Large intestine (tissue), 3 donors: ENCODE results near the gene MGP. TPM values are rescaled to one million over a fixed set of nuclear protein-coding genes. Genes with fewer than 3 reads are reported as not detected.

Experiments
- DNase-seq, 2 donors: peaks; one replicate each; pipeline versions ENCODE4 v3.0.0 to v3.0.0-alpha.2; 2013
- H3K27ac ChIP-seq: one replicate; pipeline ENCODE4 v1.5.1; 2013; ENCODE audit warnings: low read length
- H3K27me3 ChIP-seq: 2 replicates; pipeline ENCODE4 v1.6.1; 2013; ENCODE audit warnings: low read length; ENCODE audit not compliant: control insufficient read depth, insufficient read depth
- H3K36me3 ChIP-seq: 2 replicates; pipeline ENCODE4 v1.6.1; 2013; ENCODE audit warnings: low read length; ENCODE audit not compliant: control insufficient read depth, insufficient read depth
- H3K4me1 ChIP-seq: one replicate; pipeline ENCODE4 v1.6.1; 2013; ENCODE audit warnings: low read length; ENCODE audit not compliant: control insufficient read depth, insufficient read depth
- H3K4me3 ChIP-seq: one replicate; pipeline ENCODE4 v1.5.1; 2013; ENCODE audit warnings: low read length
- H3K9me3 ChIP-seq: one replicate; pipeline ENCODE4 v1.6.1; 2013; ENCODE audit warnings: mild to moderate bottlenecking, low read depth, low read length, moderate library complexity; ENCODE audit not compliant: control insufficient read depth
- WGBS: methylation state at CpG from one replicate; pipeline ENCODE4 v1.1.5; 2013; ENCODE audit warnings: low lambda C conversion rate; ENCODE audit not compliant: insufficient coverage; 5-methylcytosine and 5-hydroxymethylcytosine counted together
- polyA plus RNA-seq: library from polyadenylated mRNA; unstranded; fragments of 120-200 nt; gene quantifications from one replicate; pipeline ENCODE4 v1.2.1, GENCODE V29; 2013

The MGP gene
- polyA plus RNA-seq, 1 donor: 152 TPM

GRCh38 chr12:14890701-14891100, 5.0 kb upstream of the MGP start:
- no CpG with 5 or more reads among the region's 5 CpGs for WGBS
- H3K4me3 ChIP-seq: no peak overlapping the region
- H3K9me3 ChIP-seq: no peaks in the 10 kb centered on the region
- no peak for DNase-seq
- no peaks in the 10 kb centered on the region for H3K4me1 ChIP-seq
- H3K36me3 ChIP-seq: no peaks in the 10 kb centered on the region
- peaks cover 6% of the 10 kb centered on the region for H3K27me3 ChIP-seq
- no peak overlapping the region for H3K27ac ChIP-seq

GRCh38 chr12:14886271-14886670, 617 bp upstream of the MGP start:
- Histone ChIP-seq H3K4me3 (no peak overlapping the region), H3K27me3 (peaks cover 6% of the 10 kb centered on the region), H3K4me1 (no peaks in the 10 kb centered on the region), H3K36me3 (no peaks in the 10 kb centered on the region), H3K9me3 (no peaks in the 10 kb centered on the region), H3K27ac (no peak overlapping the region)
- DNase-seq: no peak
- WGBS: 100% methylated on average over 1 of the region's 6 CpGs

GRCh38 chr12:14884458-14884878, 1.2 kb downstream of the MGP start:
- whole genome bisulfite sequencing: no CpG with 5 or more reads among the region's 5 CpGs
- Histone ChIP-seq H3K27ac (peak overlapping the region; percentile 28), H3K4me3 (peak overlapping the region; percentile 16), H3K36me3 (no peaks in the 10 kb centered on the region), H3K4me1 (no peaks in the 10 kb centered on the region), H3K27me3 (peaks cover 6% of the 10 kb centered on the region), H3K9me3 (no peaks in the 10 kb centered on the region)
- peak in 1 of 2 donors; percentile 31 for DNase-seq

GRCh38 chr12:14883686-14884085, 2.0 kb downstream of the MGP start:
- WGBS: 97% methylated on average over 6 of the region's 10 CpGs
- peaks cover 1% of the 10 kb centered on the region for H3K27me3 ChIP-seq
- no peaks in the 10 kb centered on the region for H3K36me3 ChIP-seq
- H3K4me3 ChIP-seq: no peak overlapping the region
- no peaks in the 10 kb centered on the region for H3K9me3 ChIP-seq
- no peaks in the 10 kb centered on the region for H3K4me1 ChIP-seq
- DNase-seq: no peak
- no peak overlapping the region for H3K27ac ChIP-seq

- H3K4me1 ChIP-seq: no peaks in the 10 kb centered on the region
- no peaks in the 10 kb centered on the region for H3K36me3 ChIP-seq
- DNase-seq: no peak
- no peak overlapping the region for H3K4me3 ChIP-seq
- H3K27me3 ChIP-seq: no peaks in the 10 kb centered on the region
- H3K27ac ChIP-seq: no peak overlapping the region
- H3K9me3 ChIP-seq: no peaks in the 10 kb centered on the region
- WGBS: 91% methylated on average over 5 of the region's 6 CpGs
Measured at GRCh38 chr12:14880890-14881453, 4.7 kb downstream of the MGP start.

GRCh38 chr12:14879222-14879933, 6.3 kb downstream of the MGP start:
- H3K27me3 ChIP-seq: no peaks in the 10 kb centered on the region
- H3K27ac ChIP-seq: no peak overlapping the region
- no peak overlapping the region for H3K4me3 ChIP-seq
- no peak for DNase-seq
- no peaks in the 10 kb centered on the region for H3K9me3 ChIP-seq
- WGBS: 80% methylated on average over 2 of the region's 8 CpGs
- no peaks in the 10 kb centered on the region for H3K36me3 ChIP-seq
- no peaks in the 10 kb centered on the region for H3K4me1 ChIP-seq

- 100% methylated on average over 1 of the region's 1 CpG for WGBS
- Histone ChIP-seq H3K36me3 (no peaks in the 10 kb centered on the region), H3K4me3 (no peak overlapping the region), H3K27me3 (no peaks in the 10 kb centered on the region), H3K9me3 (no peaks in the 10 kb centered on the region), H3K27ac (no peak overlapping the region), H3K4me1 (no peaks in the 10 kb centered on the region)
- no peak for DNase-seq
Measured at GRCh38 chr12:14878488-14878887, 7.2 kb downstream of the MGP start.

- Histone ChIP-seq H3K36me3 (no peaks in the 10 kb centered on the region), H3K4me3 (no peak overlapping the region), H3K4me1 (no peaks in the 10 kb centered on the region), H3K9me3 (no peaks in the 10 kb centered on the region), H3K27me3 (no peaks in the 10 kb centered on the region), H3K27ac (no peak overlapping the region)
- WGBS: 50% methylated on average over 1 of the region's 2 CpGs
- no peak for DNase-seq
Measured at GRCh38 chr12:14876833-14877232, 8.8 kb downstream of the MGP start.

- Histone ChIP-seq H3K4me3 (no peak overlapping the region), H3K9me3 (no peaks in the 10 kb centered on the region), H3K36me3 (no peaks in the 10 kb centered on the region), H3K4me1 (no peaks in the 10 kb centered on the region), H3K27me3 (no peaks in the 10 kb centered on the region), H3K27ac (no peak overlapping the region)
- WGBS: 50% methylated on average over 1 of the region's 3 CpGs
- DNase-seq: no peak
Measured at GRCh38 chr12:14874882-14875281, 10.8 kb downstream of the MGP start.

GRCh38 chr12:14873440-14874185, 12.0 kb downstream of the MGP start:
- Histone ChIP-seq H3K4me3 (no peak overlapping the region), H3K27ac (no peak overlapping the region), H3K4me1 (no peaks in the 10 kb centered on the region), H3K27me3 (no peaks in the 10 kb centered on the region), H3K36me3 (no peaks in the 10 kb centered on the region), H3K9me3 (no peaks in the 10 kb centered on the region)
- no peak for DNase-seq
- 57% methylated on average over 1 of the region's 1 CpG for WGBS
